HepG2 (cell line): ENCODE results near the gene ZC3H18. TPM values are rescaled to one million over a fixed set of nuclear protein-coding genes. Genes with fewer than 3 reads are reported as not detected.

ENCODE experiments used
- GPN1 ChIP-seq: sonication (generic); formaldehyde crosslinking; IDR thresholded peaks from 2 replicates; pipeline ENCODE4 v1.5.1; 2020; ENCODE audit warnings: missing genetic modification reagents, borderline replicate concordance
- KDM3A ChIP-seq: IDR thresholded peaks from 2 replicates; pipeline ENCODE4 v1.6.1; 2018; ENCODE audit warnings: low read depth, missing compliant biosample characterization
- NAIF1 ChIP-seq: sonication (generic); formaldehyde crosslinking; IDR thresholded peaks from 2 replicates; pipeline ENCODE4 v1.5.0; 2020; ENCODE audit warnings: mild to moderate bottlenecking, missing genetic modification reagents, borderline replicate concordance
- PHF5A ChIP-seq: IDR thresholded peaks from one replicate; pipeline ENCODE4 v1.6.1; 2018; ENCODE audit warnings: low read depth, missing genetic modification reagents; ENCODE audit not compliant: unreplicated experiment
- SRF ChIP-seq: IDR thresholded peaks from 2 replicates; pipeline ENCODE4 v1.6.1; 2011; ENCODE audit warnings: mild to moderate bottlenecking, low read depth, low read length, moderate library complexity
- TAF1 ChIP-seq: sonication (generic); formaldehyde crosslinking; IDR thresholded peaks from 2 replicates; pipeline ENCODE4 v1.4.0; 2020; ENCODE audit warnings: missing genetic modification reagents
- ZIK1 ChIP-seq: sonication (generic); formaldehyde crosslinking; IDR thresholded peaks from 2 replicates; pipeline ENCODE4 v1.5.0; 2020; ENCODE audit warnings: mild to moderate bottlenecking, low read depth, missing genetic modification reagents, borderline replicate concordance
- polyA plus RNA-seq, 8 experiments: library from polyadenylated mRNA; depleted of rRNA in 3 of 8; stranded (reverse) in 7 of 8; unstranded in 1 of 8; fragments of >200 nt; fragmentation: Illumina TruSeq in 4 of 8; extraction: Trizol in 4 of 8; gene quantifications; 2 replicates each; pipeline versions ENCODE4 v1.2.1 to v1.2.3, GENCODE V29; 2011 to 2016; ENCODE audit warnings: low read depth in 4 of 8, missing spikeins in 1 of 8, mixed read lengths in 1 of 8; ENCODE audit not compliant: insufficient read depth in 1 of 8
- total RNA-seq, 5 experiments: library from RNA; depleted of rRNA; stranded (reverse); fragments of >200 nt; fragmentation: Illumina TruSeq; extraction: Trizol; gene quantifications; 2 replicates each; pipeline ENCODE4 v1.2.3, GENCODE V29; 2016; ENCODE audit warnings: low read depth in 1 of 5
- TF ChIP-seq, protein P1 (sequence below): sonication (generic); formaldehyde crosslinking; IDR thresholded peaks from 2 replicates; pipeline ENCODE4 v1.5.1; 2020; ENCODE audit warnings: missing genetic modification reagents, mild to moderate bottlenecking, borderline replicate concordance
- TF ChIP-seq, protein P2 (sequence below): sonication (generic); formaldehyde crosslinking; IDR thresholded peaks from 2 replicates; pipeline ENCODE4 v1.4.0; 2020; ENCODE audit warnings: mild to moderate bottlenecking, missing genetic modification reagents
- TF ChIP-seq, protein P3 (sequence below): sonication (generic); formaldehyde crosslinking; IDR thresholded peaks from 2 replicates; pipeline ENCODE4 v1.4.0; 2020; ENCODE audit warnings: missing genetic modification reagents
- TF ChIP-seq, protein P4 (sequence below): sonication (generic); formaldehyde crosslinking; IDR thresholded peaks from 2 replicates; pipeline ENCODE4 v1.9.0; 2022; ENCODE audit warnings: low read depth, missing genetic modification reagents
- TF ChIP-seq, protein P5 (sequence below): IDR thresholded peaks from 2 replicates; pipeline ENCODE4 v1.6.1; 2012; ENCODE audit warnings: low read length, improper control_type of control experiment
- TF ChIP-seq, protein P6 (sequence below): IDR thresholded peaks from 2 replicates; pipeline ENCODE4 v1.6.1; 2016; ENCODE audit warnings: control low read depth
- TF ChIP-seq, protein P7 (sequence below): sonication (generic); formaldehyde crosslinking; IDR thresholded peaks from 2 replicates; pipeline ENCODE4 v1.5.0; 2020; ENCODE audit warnings: missing genetic modification reagents, mild to moderate bottlenecking, borderline replicate concordance

ZC3H18 gene
- total and polyA plus RNA-seq, 2 of the 13 experiments (the other 11 are each of a cell fraction or from before 2014, with no cell fraction given), result 11.2 to 27.4 TPM

DNA sequence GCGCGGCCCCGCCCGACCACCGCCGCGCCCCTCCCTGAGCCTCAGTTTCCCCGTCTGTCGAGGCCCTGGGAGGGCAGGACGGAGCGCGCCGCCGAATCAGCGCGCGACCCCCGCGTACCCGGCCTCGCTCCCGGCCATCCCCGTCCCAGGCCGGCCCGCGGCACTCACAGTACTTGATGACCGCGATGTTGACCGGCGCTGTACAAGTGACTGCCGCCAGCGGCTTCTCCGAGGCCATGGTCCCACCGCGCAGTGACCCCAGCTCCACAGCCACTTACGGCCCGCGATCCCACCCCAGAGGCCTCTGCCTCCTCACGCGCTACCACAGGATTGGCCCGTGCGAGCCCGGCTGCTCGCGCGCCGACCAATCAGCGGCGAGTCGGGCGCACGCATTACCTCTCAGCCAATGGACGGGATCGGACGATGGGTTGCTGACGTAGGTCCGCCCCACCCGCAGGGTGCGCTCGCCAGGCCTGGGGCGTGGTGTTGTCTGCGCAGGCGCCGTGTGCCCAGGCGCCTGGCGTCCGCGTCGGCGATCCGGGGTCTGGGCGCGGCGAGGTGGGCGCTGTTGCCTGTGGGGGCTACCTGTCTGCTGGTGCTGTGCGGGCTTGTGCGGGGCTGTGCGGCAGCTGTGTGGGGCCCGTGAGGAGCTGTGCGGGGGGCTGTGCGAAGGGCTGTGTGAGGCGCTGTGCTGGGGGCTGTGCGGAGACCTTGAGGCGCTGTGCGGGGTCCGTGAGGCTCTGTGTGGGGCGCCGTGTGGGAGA, 92.8 kb downstream of the ZC3H18 start, which contains the start of gene MVD (continued):
- TF ChIP-seq, protein P1, sequence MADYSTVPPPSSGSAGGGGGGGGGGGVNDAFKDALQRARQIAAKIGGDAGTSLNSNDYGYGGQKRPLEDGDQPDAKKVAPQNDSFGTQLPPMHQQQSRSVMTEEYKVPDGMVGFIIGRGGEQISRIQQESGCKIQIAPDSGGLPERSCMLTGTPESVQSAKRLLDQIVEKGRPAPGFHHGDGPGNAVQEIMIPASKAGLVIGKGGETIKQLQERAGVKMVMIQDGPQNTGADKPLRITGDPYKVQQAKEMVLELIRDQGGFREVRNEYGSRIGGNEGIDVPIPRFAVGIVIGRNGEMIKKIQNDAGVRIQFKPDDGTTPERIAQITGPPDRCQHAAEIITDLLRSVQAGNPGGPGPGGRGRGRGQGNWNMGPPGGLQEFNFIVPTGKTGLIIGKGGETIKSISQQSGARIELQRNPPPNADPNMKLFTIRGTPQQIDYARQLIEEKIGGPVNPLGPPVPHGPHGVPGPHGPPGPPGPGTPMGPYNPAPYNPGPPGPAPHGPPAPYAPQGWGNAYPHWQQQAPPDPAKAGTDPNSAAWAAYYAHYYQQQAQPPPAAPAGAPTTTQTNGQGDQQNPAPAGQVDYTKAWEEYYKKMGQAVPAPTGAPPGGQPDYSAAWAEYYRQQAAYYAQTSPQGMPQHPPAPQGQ, result no peak; the same call in 1 of the 2 replicates
- peak; percentile 99 for TF ChIP-seq TAF1
- TF ChIP-seq NAIF1 (CRISPR knock-in tag), result peak; percentile 80; the same call in 1 of the 2 replicates
- TF ChIP-seq, protein P2, sequence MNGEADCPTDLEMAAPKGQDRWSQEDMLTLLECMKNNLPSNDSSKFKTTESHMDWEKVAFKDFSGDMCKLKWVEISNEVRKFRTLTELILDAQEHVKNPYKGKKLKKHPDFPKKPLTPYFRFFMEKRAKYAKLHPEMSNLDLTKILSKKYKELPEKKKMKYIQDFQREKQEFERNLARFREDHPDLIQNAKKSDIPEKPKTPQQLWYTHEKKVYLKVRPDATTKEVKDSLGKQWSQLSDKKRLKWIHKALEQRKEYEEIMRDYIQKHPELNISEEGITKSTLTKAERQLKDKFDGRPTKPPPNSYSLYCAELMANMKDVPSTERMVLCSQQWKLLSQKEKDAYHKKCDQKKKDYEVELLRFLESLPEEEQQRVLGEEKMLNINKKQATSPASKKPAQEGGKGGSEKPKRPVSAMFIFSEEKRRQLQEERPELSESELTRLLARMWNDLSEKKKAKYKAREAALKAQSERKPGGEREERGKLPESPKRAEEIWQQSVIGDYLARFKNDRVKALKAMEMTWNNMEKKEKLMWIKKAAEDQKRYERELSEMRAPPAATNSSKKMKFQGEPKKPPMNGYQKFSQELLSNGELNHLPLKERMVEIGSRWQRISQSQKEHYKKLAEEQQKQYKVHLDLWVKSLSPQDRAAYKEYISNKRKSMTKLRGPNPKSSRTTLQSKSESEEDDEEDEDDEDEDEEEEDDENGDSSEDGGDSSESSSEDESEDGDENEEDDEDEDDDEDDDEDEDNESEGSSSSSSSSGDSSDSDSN (CRISPR knock-in tag), result peak; percentile 85
- TF ChIP-seq KDM3A (CRISPR knock-in tag), result peak; percentile 90
- TF ChIP-seq, protein P3, sequence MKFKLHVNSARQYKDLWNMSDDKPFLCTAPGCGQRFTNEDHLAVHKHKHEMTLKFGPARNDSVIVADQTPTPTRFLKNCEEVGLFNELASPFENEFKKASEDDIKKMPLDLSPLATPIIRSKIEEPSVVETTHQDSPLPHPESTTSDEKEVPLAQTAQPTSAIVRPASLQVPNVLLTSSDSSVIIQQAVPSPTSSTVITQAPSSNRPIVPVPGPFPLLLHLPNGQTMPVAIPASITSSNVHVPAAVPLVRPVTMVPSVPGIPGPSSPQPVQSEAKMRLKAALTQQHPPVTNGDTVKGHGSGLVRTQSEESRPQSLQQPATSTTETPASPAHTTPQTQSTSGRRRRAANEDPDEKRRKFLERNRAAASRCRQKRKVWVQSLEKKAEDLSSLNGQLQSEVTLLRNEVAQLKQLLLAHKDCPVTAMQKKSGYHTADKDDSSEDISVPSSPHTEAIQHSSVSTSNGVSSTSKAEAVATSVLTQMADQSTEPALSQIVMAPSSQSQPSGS (CRISPR knock-in tag), result peak; percentile 78
- TF ChIP-seq, protein P4, sequence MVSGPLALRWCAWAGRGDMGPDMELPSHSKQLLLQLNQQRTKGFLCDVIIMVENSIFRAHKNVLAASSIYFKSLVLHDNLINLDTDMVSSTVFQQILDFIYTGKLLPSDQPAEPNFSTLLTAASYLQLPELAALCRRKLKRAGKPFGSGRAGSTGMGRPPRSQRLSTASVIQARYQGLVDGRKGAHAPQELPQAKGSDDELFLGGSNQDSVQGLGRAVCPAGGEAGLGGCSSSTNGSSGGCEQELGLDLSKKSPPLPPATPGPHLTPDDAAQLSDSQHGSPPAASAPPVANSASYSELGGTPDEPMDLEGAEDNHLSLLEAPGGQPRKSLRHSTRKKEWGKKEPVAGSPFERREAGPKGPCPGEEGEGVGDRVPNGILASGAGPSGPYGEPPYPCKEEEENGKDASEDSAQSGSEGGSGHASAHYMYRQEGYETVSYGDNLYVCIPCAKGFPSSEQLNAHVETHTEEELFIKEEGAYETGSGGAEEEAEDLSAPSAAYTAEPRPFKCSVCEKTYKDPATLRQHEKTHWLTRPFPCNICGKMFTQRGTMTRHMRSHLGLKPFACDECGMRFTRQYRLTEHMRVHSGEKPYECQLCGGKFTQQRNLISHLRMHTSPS (CRISPR knock-in tag), result 0 out of 2 replicates have a peak, but pooled peaks have one; percentile 47
- TF ChIP-seq, protein P5, sequence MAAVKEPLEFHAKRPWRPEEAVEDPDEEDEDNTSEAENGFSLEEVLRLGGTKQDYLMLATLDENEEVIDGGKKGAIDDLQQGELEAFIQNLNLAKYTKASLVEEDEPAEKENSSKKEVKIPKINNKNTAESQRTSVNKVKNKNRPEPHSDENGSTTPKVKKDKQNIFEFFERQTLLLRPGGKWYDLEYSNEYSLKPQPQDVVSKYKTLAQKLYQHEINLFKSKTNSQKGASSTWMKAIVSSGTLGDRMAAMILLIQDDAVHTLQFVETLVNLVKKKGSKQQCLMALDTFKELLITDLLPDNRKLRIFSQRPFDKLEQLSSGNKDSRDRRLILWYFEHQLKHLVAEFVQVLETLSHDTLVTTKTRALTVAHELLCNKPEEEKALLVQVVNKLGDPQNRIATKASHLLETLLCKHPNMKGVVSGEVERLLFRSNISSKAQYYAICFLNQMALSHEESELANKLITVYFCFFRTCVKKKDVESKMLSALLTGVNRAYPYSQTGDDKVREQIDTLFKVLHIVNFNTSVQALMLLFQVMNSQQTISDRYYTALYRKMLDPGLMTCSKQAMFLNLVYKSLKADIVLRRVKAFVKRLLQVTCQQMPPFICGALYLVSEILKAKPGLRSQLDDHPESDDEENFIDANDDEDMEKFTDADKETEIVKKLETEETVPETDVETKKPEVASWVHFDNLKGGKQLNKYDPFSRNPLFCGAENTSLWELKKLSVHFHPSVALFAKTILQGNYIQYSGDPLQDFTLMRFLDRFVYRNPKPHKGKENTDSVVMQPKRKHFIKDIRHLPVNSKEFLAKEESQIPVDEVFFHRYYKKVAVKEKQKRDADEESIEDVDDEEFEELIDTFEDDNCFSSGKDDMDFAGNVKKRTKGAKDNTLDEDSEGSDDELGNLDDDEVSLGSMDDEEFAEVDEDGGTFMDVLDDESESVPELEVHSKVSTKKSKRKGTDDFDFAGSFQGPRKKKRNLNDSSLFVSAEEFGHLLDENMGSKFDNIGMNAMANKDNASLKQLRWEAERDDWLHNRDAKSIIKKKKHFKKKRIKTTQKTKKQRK, result no peak
- peak; percentile 75; the same call in 1 of the 2 replicates for TF ChIP-seq GPN1 (CRISPR knock-in tag)
- peak; percentile 88 for TF ChIP-seq ZIK1 (CRISPR knock-in tag)
- TF ChIP-seq, protein P6, sequence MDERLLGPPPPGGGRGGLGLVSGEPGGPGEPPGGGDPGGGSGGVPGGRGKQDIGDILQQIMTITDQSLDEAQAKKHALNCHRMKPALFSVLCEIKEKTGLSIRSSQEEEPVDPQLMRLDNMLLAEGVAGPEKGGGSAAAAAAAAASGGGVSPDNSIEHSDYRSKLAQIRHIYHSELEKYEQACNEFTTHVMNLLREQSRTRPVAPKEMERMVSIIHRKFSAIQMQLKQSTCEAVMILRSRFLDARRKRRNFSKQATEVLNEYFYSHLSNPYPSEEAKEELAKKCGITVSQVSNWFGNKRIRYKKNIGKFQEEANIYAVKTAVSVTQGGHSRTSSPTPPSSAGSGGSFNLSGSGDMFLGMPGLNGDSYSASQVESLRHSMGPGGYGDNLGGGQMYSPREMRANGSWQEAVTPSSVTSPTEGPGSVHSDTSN, result no peak
- peak; percentile 87 for TF ChIP-seq PHF5A (CRISPR knock-in tag)
- TF ChIP-seq SRF, result no peak
- TF ChIP-seq, protein P7, sequence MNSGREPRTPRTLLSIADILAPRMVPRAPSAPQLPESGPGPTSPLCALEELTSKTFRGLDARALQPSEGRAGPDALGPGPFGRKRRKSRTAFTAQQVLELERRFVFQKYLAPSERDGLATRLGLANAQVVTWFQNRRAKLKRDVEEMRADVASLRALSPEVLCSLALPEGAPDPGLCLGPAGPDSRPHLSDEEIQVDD (CRISPR knock-in tag), result peak; percentile 40
